Measurements from ENCODE around the gene MDM1. TPM values are rescaled to one million over a fixed set of nuclear protein-coding genes. Genes with fewer than 3 reads are reported as not detected.

Gene MDM1
- total and polyA plus RNA-seq, 9 donors, result 11.2 to 21.8 (median 13.4) TPM

GRCh38 chr12:68356986-68357385 is 24.8 kb upstream of the MDM1 start:
- no CpG with 5 or more reads among the region's 1 CpG for WGBS (ENCODE audit: insufficient coverage)
- no peaks in the 10 kb centered on the region for H3K36me3 ChIP-seq (ENCODE audit: control insufficient read depth, insufficient read depth, low read length)
- H3K9me3 ChIP-seq (replicated peaks; ENCODE audit: control insufficient read depth, low read depth, low read length), result no peaks in the 10 kb centered on the region
- no peak overlapping the region for H3K27ac ChIP-seq (ENCODE audit: low read length)
- H3K27me3 ChIP-seq (ENCODE audit: control insufficient read depth, insufficient read depth, low read length), result no peaks in the 10 kb centered on the region
- DNase-seq, result no peak
- peaks cover 3% of the 10 kb centered on the region for H3K4me1 ChIP-seq (ENCODE audit: control insufficient read depth, insufficient read depth, low read length)
- H3K4me3 ChIP-seq (ENCODE audit: low read length), result no peak overlapping the region

DNA sequence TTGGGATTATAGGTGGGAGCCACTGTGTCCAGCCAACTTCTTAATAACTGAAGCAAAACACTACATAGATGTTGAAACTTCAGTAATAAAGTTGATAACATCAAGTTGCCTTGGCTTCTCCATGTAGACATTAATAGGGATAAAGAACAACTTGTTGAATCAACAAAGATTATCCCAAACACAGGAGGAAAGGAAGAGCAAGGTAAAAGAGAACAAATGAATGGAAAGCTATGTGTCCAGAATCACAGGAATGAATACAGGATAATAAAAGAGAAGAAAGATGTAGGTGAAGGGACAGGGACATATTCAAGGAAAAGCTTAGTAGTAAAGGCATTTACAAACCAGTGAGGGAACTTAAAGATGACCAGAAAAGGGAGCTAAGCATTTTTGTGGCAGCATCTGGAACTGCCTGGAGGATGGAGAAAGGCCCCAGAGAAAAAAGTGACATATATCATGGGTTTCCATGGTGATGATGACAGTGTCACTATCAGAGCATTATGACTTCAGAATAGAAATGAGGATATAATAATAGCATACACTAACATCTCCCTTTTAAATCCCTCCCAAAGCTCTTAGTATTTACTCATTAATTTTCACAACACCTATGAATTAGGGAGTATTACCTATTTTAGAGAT is 24.0 kb upstream of the MDM1 start:
- Histone ChIP-seq H3K36me3 (ENCODE audit: control insufficient read depth, insufficient read depth, low read length) (no peaks in the 10 kb centered on the region), H3K27me3 (ENCODE audit: control insufficient read depth, insufficient read depth, low read length) (no peaks in the 10 kb centered on the region), H3K9me3 (replicated peaks; ENCODE audit: control insufficient read depth, low read depth, low read length) (no peaks in the 10 kb centered on the region), H3K4me1 (ENCODE audit: control insufficient read depth, insufficient read depth, low read length) (peaks cover 3% of the 10 kb centered on the region), H3K4me3 (ENCODE audit: low read length) (no peak overlapping the region), H3K27ac (ENCODE audit: low read length) (no peak overlapping the region)
- DNase-seq, result no peak

DNA sequence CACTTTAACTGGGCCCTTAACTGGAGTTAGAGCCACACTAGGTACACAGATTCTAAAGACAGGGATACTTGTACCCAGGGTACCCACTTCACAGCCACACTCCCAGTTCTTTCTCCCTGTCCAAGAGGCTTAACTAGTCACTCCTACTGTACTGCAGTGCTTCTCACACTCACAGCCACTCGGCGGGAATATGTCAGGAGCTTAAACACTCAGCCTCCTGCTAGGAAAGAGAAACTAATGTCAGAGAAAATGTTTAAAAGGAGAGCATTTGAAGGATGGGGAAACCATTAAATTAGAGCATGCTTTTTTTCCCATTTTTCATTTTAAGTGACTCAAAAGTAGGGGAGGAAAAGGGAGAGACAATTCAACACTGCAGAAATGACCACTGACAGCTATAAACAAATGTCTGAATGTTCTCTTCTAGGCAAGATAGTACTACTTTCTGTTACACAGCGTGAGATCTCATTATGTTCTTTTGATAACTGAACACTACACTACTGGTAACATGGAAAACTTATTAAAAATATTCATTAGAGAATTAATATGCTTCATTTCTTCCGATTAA is 22.9 kb upstream of the MDM1 start:
- DNase-seq, result no peak
- H3K4me3 ChIP-seq (ENCODE audit: low read length), result no peak overlapping the region
- H3K9me3 ChIP-seq (replicated peaks; ENCODE audit: control insufficient read depth, low read depth, low read length), result no peaks in the 10 kb centered on the region
- peaks cover 3% of the 10 kb centered on the region for H3K4me1 ChIP-seq (ENCODE audit: control insufficient read depth, insufficient read depth, low read length)
- no peaks in the 10 kb centered on the region for H3K36me3 ChIP-seq (ENCODE audit: control insufficient read depth, insufficient read depth, low read length)
- H3K27me3 ChIP-seq (ENCODE audit: control insufficient read depth, insufficient read depth, low read length), result no peaks in the 10 kb centered on the region
- no CpG with 5 or more reads among the region's 4 CpGs for WGBS (ENCODE audit: insufficient coverage)
- no peak overlapping the region for H3K27ac ChIP-seq (ENCODE audit: low read length)

DNA sequence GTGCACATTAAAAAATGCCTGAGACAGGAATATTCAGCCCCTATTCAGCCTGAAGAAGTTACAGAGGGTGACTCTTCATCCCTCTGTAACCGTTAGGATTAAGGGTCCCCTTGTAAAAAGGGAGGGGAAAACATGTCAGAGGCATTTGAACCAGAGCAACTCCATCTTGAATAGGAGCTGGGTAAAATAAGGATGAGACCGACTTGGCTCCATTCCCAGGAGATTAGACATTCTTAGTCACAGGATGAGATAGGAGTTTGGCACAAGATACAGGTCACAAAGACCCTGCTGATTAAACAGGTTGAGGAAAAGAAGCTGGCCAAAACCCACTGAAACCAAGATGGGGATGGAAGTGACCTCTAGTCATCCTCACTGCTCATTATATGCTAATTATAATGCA is 19.9 kb upstream of the MDM1 start:
- Histone ChIP-seq H3K36me3 (ENCODE audit: control insufficient read depth, insufficient read depth, low read length) (no peaks in the 10 kb centered on the region), H3K27ac (ENCODE audit: low read length) (no peak overlapping the region), H3K9me3 (replicated peaks; ENCODE audit: control insufficient read depth, low read depth, low read length) (no peaks in the 10 kb centered on the region), H3K27me3 (ENCODE audit: control insufficient read depth, insufficient read depth, low read length) (no peaks in the 10 kb centered on the region), H3K4me1 (ENCODE audit: control insufficient read depth, insufficient read depth, low read length) (no peaks in the 10 kb centered on the region), H3K4me3 (ENCODE audit: low read length) (no peak overlapping the region)
- DNase-seq, result no peak
- WGBS (ENCODE audit: insufficient coverage), result 73% methylated on average over 2 of the region's 2 CpGs

DNA sequence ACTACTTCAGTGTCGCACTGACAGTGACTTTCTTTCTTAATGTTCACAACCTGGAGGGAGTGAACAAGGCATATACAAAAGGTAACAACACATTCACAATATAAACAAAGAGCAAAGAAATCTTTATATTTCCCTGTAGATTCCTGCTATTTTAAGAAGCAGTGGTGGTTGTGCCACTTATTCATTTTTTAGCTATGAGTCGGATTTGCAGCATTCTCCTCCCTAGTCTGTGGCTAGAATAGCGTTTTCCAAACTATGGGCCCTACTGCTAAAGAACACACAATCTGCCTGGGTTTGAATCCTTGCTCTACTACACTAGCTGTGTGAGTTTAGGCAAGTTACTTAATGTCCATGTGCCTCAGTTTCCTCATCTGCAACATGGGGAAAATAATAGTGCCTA is 18.6 kb upstream of the MDM1 start:
- Histone ChIP-seq H3K27me3 (ENCODE audit: control insufficient read depth, insufficient read depth, low read length) (no peaks in the 10 kb centered on the region), H3K9me3 (replicated peaks; ENCODE audit: control insufficient read depth, low read depth, low read length) (no peaks in the 10 kb centered on the region), H3K27ac (ENCODE audit: low read length) (no peak overlapping the region), H3K36me3 (ENCODE audit: control insufficient read depth, insufficient read depth, low read length) (no peaks in the 10 kb centered on the region), H3K4me3 (ENCODE audit: low read length) (no peak overlapping the region), H3K4me1 (ENCODE audit: control insufficient read depth, insufficient read depth, low read length) (no peaks in the 10 kb centered on the region)
- WGBS (ENCODE audit: insufficient coverage), result no CpG with 5 or more reads among the region's 3 CpGs
- no peak for DNase-seq

- H3K27me3 ChIP-seq (ENCODE audit: control insufficient read depth, insufficient read depth, low read length), result peaks cover 2% of the 10 kb centered on the region
- no peak for DNase-seq
- no peak overlapping the region for H3K27ac ChIP-seq (ENCODE audit: low read length)
- no peak overlapping the region for H3K4me3 ChIP-seq (ENCODE audit: low read length)
- whole genome bisulfite sequencing (ENCODE audit: insufficient coverage), result 50% methylated on average over 2 of the region's 5 CpGs
- H3K9me3 ChIP-seq (replicated peaks; ENCODE audit: control insufficient read depth, low read depth, low read length), result no peaks in the 10 kb centered on the region
- H3K36me3 ChIP-seq (ENCODE audit: control insufficient read depth, insufficient read depth, low read length), result no peaks in the 10 kb centered on the region
- no peaks in the 10 kb centered on the region for H3K4me1 ChIP-seq (ENCODE audit: control insufficient read depth, insufficient read depth, low read length)
Observed at GRCh38 chr12:68349921-68350606, 17.9 kb upstream of the MDM1 start.

- no peaks in the 10 kb centered on the region for H3K9me3 ChIP-seq (replicated peaks; ENCODE audit: control insufficient read depth, low read depth, low read length)
- H3K4me3 ChIP-seq (ENCODE audit: low read length), result no peak overlapping the region
- no peaks in the 10 kb centered on the region for H3K4me1 ChIP-seq (ENCODE audit: control insufficient read depth, insufficient read depth, low read length)
- DNase-seq, result peak; percentile 41
- H3K36me3 ChIP-seq (ENCODE audit: control insufficient read depth, insufficient read depth, low read length), result no peaks in the 10 kb centered on the region
- peaks cover 2% of the 10 kb centered on the region for H3K27me3 ChIP-seq (ENCODE audit: control insufficient read depth, insufficient read depth, low read length)
- no peak overlapping the region for H3K27ac ChIP-seq (ENCODE audit: low read length)
- WGBS (ENCODE audit: insufficient coverage), result no CpG with 5 or more reads among the region's 2 CpGs
Observed at GRCh38 chr12:68349220-68349621, 17.1 kb upstream of the MDM1 start.

DNA sequence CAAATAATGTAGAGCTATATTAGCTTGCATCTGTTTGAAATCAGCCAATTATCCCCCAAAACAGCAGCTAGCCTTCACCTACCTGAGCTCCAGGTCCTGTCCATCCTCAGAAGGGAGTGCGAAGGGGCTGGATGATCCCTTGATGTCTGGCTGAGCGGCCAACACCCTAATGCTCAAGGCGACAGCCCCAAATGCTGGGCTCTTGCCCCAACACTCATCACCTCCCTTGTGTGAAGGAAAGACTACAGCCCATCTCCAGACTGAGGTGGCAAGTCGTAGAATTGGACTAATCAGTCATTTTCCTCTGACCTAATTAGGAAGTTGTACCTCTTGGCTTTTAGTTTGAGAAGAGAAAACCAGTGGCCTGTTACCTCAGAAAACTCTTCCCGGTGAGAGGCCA is 16.3 kb upstream of the MDM1 start:
- H3K27ac ChIP-seq (ENCODE audit: low read length), result no peak overlapping the region
- WGBS (ENCODE audit: insufficient coverage), result 80% methylated on average over 2 of the region's 5 CpGs
- DNase-seq, result no peak
- no peaks in the 10 kb centered on the region for H3K36me3 ChIP-seq (ENCODE audit: control insufficient read depth, insufficient read depth, low read length)
- no peaks in the 10 kb centered on the region for H3K4me1 ChIP-seq (ENCODE audit: control insufficient read depth, insufficient read depth, low read length)
- peaks cover 2% of the 10 kb centered on the region for H3K27me3 ChIP-seq (ENCODE audit: control insufficient read depth, insufficient read depth, low read length)
- H3K9me3 ChIP-seq (replicated peaks; ENCODE audit: control insufficient read depth, low read depth, low read length), result no peaks in the 10 kb centered on the region
- no peak overlapping the region for H3K4me3 ChIP-seq (ENCODE audit: low read length)

GRCh38 chr12:68345763-68346162 is 13.6 kb upstream of the MDM1 start:
- WGBS (ENCODE audit: insufficient coverage), result 87% methylated on average over 1 of the region's 3 CpGs
- Histone ChIP-seq H3K4me1 (ENCODE audit: control insufficient read depth, insufficient read depth, low read length) (no peaks in the 10 kb centered on the region), H3K4me3 (ENCODE audit: low read length) (no peak overlapping the region), H3K27ac (ENCODE audit: low read length) (no peak overlapping the region), H3K36me3 (ENCODE audit: control insufficient read depth, insufficient read depth, low read length) (no peaks in the 10 kb centered on the region), H3K9me3 (replicated peaks; ENCODE audit: control insufficient read depth, low read depth, low read length) (no peaks in the 10 kb centered on the region), H3K27me3 (ENCODE audit: control insufficient read depth, insufficient read depth, low read length) (peaks cover 2% of the 10 kb centered on the region)
- DNase-seq, result no peak

DNA sequence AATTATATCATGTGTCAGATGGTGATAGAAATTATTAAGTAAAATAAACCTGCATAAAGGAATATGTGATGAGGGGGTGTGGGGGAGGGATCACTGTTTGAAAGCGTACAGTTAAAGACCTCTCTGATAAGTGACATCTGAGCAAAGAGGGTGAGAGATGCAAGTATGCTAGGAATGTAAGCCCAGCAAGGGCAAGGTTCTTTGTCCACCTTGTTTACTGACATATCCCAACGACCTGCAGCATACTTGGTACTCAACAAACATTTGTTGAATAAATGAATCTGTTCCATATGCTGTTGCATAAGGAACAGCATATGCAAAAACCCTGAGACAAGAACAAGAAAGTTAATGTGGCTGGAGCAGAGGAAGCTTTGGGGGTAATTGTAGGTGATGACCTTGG is 12.0 kb upstream of the MDM1 start:
- H3K4me3 ChIP-seq (ENCODE audit: low read length), result no peak overlapping the region
- H3K36me3 ChIP-seq (ENCODE audit: control insufficient read depth, insufficient read depth, low read length), result no peaks in the 10 kb centered on the region
- no CpG with 5 or more reads among the region's 2 CpGs for WGBS (ENCODE audit: insufficient coverage)
- H3K9me3 ChIP-seq (replicated peaks; ENCODE audit: control insufficient read depth, low read depth, low read length), result no peaks in the 10 kb centered on the region
- H3K27me3 ChIP-seq (ENCODE audit: control insufficient read depth, insufficient read depth, low read length), result peaks cover 2% of the 10 kb centered on the region
- DNase-seq, result no peak
- no peak overlapping the region for H3K27ac ChIP-seq (ENCODE audit: low read length)
- H3K4me1 ChIP-seq (ENCODE audit: control insufficient read depth, insufficient read depth, low read length), result no peaks in the 10 kb centered on the region

Data from muscle of leg (tissue), 11 donors.